Measurements from ENCODE around the gene SNAP91. TPM values are rescaled to one million over a fixed set of nuclear protein-coding genes. Genes with fewer than 3 reads are reported as not detected.

Gene SNAP91
- total RNA-seq, 1 experiment from 2014 or later = 1.3 TPM

DNA sequence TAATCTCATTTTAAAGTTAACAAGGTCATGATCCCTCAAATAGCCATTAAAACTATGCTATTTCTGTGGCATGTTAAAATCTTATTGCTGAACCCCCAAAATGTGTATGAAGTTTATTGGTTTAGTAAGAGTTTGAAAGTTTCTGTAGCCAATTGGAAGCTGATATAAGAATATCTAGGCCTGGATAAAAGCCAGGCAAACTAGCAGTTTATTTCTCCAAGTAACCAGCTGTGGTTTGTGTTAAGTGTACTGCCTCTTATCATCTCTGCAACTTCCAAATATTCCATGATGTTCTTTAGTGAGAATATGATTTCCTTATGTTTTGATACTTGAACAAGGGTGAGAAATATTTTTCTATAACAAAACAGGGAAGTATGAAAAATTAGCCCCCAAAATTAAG lies 119.8 kb downstream of the SNAP91 start:
- no peak overlapping the region for H4K5ac ChIP-seq (ENCODE audit: insufficient read length, low read depth, low read length)
- H3K14ac ChIP-seq (ENCODE audit: insufficient read depth, low read length) = no peak overlapping the region
- H3K9ac ChIP-seq (ENCODE audit: extremely low read depth, insufficient read length, low read length) = no peak overlapping the region
- H3K56ac ChIP-seq (ENCODE audit: insufficient read length, low read depth, low read length) = no peak overlapping the region
- H3K27ac Mint-ChIP-seq = no peak overlapping the region
- H4K8ac ChIP-seq (replicated peaks; ENCODE audit: insufficient read length, low read depth, low read length) = no peak overlapping the region
- peaks cover 2 to 8% of the 10 kb centered on the region in 2 experiments; a peak in 2 of 5 replicates for H3K9me3 Mint-ChIP-seq
- no peak overlapping the region for H2BK120ac ChIP-seq (ENCODE audit: low read depth, low read length, poor library complexity, severe bottlenecking)
- H4K91ac ChIP-seq (ENCODE audit: insufficient read length, low read depth, low read length) = no peak overlapping the region
- H2AFZ ChIP-seq (ENCODE audit: low read length) = no peak overlapping the region
- H3K4me1 ChIP-seq (ENCODE audit: insufficient read depth, low read length) = no peaks in the 10 kb centered on the region
- H3K18ac ChIP-seq (ENCODE audit: insufficient read length, low read depth, low read length) = no peak overlapping the region
- no peak overlapping the region for H2BK12ac ChIP-seq (ENCODE audit: insufficient read length, low read depth, low read length)
- no peak overlapping the region for H3K4ac ChIP-seq (ENCODE audit: low read depth, low read length)
- H3T11ph ChIP-seq (ENCODE audit: low read length) = no peak overlapping the region
- H2BK20ac ChIP-seq (ENCODE audit: low read depth, low read length, poor library complexity, severe bottlenecking) = no peak overlapping the region
- no peak overlapping the region for H3K4me2 ChIP-seq (ENCODE audit: insufficient read depth, insufficient read length, low read length)
- no peaks in the 10 kb centered on the region for H3K27me3 ChIP-seq (ENCODE audit: insufficient read depth, low read length)
- no peak overlapping the region for H3K23ac ChIP-seq (ENCODE audit: insufficient read length, low read depth, low read length)
- no peak overlapping the region for H2BK5ac ChIP-seq (ENCODE audit: insufficient read length, low read length)
- no peaks in the 10 kb centered on the region for H3K79me1 ChIP-seq (ENCODE audit: insufficient read depth, low read depth, low read length, poor library complexity, severe bottlenecking)
- H3K4me3 Mint-ChIP-seq = no peak overlapping the region
- H2AK5ac ChIP-seq (ENCODE audit: insufficient read length, low read length) = no peak overlapping the region
- no peaks in the 10 kb centered on the region for H4K20me1 ChIP-seq (ENCODE audit: control insufficient read depth, insufficient read depth, insufficient read length)
- no peaks in the 10 kb centered on the region for H3K27me3 Mint-ChIP-seq (ENCODE audit: low read depth)
- TF ChIP-seq, protein P1, sequence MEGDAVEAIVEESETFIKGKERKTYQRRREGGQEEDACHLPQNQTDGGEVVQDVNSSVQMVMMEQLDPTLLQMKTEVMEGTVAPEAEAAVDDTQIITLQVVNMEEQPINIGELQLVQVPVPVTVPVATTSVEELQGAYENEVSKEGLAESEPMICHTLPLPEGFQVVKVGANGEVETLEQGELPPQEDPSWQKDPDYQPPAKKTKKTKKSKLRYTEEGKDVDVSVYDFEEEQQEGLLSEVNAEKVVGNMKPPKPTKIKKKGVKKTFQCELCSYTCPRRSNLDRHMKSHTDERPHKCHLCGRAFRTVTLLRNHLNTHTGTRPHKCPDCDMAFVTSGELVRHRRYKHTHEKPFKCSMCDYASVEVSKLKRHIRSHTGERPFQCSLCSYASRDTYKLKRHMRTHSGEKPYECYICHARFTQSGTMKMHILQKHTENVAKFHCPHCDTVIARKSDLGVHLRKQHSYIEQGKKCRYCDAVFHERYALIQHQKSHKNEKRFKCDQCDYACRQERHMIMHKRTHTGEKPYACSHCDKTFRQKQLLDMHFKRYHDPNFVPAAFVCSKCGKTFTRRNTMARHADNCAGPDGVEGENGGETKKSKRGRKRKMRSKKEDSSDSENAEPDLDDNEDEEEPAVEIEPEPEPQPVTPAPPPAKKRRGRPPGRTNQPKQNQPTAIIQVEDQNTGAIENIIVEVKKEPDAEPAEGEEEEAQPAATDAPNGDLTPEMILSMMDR (conservative IDR thresholded peaks at IDR 0.05) = no peak
- no peaks in the 10 kb centered on the region for H3K23me2 ChIP-seq (ENCODE audit: insufficient read length, low read depth, low read length, poor library complexity, severe bottlenecking)
- H3K4me1 Mint-ChIP-seq = no peaks in the 10 kb centered on the region
- H3K27ac ChIP-seq (ENCODE audit: insufficient read length, low read depth, low read length) = no peak overlapping the region
- no peak overlapping the region for H2BK15ac ChIP-seq (ENCODE audit: low read depth, low read length)
- DNase-seq = no peak
- no peaks in the 10 kb centered on the region for H3K79me2 ChIP-seq (ENCODE audit: insufficient read depth, low read length)
- H3K36me3 Mint-ChIP-seq (ENCODE audit: insufficient read depth in 1 of 3, low read depth in 3 of 3) = peaks cover 0 to 6% (median 0%) of the 10 kb centered on the region in 3 experiments; a peak in 3 of 7 replicates
- H3K9me3 ChIP-seq (ENCODE audit: control insufficient read depth, low read depth, low read length) = no peaks in the 10 kb centered on the region
